Effector CD4-positive, alpha-beta T cell (primary cell): ENCODE measurements around the gene GJD4.

ENCODE experiments used
- DNase-seq: peaks from one replicate; pipeline ENCODE4 v3.0.0-alpha.2; 2020

GJD4 gene

DNA sequence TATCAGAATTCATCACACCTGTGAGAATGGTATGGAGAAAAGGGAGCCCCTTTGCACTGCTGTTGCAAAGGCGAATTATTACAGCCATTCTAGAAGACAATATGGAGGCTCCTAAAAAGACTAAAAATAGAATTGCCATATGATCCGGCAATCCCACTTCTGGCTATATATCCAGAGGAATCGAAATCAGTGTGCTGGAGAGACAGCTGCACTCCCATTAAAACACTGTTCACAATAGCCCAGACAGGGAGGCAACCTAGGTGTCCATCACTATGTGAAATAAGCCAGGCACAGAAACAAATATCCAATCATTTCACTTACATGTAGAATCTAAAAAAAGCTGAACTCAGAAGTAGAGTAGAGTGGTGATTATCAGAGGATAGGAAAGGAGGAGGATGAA lies 26.0 kb upstream of the GJD4 start:
- DNase-seq: no peak

DNA sequence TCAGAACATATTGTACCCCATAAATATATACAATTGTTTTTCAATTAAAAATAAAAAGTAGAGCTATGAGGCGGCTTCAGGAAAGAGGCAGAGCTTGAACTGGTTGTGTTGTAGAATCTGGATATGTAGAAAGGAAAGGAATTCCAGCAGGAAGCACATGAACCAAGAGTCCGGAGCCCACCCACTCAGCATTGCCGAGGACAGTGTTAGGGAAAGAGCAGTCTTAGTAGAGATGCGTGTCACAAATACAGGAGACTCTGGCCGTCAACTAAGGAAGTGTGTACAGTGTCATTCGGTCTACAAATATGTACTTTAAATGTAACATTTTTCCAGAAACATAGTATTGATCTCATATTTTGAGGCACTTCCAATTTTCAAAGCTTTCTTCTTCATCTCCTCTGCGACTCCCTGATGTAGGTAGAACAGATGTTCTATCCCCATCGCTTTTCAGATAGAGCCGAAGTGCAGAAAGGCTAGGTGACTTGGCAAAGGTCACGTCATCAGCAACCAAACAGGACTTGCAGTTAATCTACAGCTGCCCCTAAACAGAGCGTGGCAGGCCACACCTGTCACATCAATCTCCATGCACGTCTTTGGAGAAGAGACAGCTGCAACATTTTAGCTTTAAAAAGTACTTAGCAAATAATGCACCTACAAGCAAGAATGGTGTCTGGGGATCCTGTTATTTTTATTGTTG lies 25.3 kb upstream of the GJD4 start:
- DNase-seq: no peak

- DNase-seq: no peak
Observed at GRCh38 chr10:35580423-35580770, 24.7 kb upstream of the GJD4 start.

GRCh38 chr10:35581655-35582054 lies 23.5 kb upstream of the GJD4 start:
- DNase-seq: no peak

- no peak for DNase-seq
Observed at GRCh38 chr10:35584946-35585345, 20.2 kb upstream of the GJD4 start.

GRCh38 chr10:35585356-35585755 lies 19.8 kb upstream of the GJD4 start:
- no peak for DNase-seq

DNA sequence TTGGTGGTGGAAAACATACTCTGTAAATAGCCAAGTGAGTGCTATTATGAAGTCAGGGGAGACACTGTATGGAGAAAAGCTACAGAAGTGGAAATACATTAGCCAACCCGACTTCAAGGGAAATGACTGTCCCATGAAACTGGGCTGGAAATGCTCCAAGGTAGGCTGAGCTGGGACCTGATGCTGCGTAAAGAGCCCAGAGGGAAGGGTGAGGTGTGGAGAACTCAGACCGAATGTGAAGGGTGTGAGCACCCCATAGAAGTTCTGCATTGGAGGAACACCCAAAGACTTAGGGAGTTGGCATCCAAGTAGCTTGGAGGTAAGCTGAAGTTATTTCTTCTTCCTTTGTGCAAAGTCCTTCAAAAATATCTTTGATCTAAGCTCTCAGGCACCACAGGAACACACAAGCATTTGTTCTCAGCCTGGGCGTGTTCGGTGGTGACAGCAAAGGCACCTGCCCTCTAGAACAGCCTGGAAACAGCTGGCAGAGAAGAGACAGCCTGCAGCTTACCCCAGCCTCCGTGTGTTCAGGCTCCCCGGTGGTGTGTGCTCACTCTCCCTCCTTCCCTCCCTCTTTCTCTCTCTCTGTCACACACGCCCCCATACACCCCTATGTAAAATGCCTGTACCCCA lies 19.1 kb upstream of the GJD4 start:
- no peak for DNase-seq

- DNase-seq: no peak
Observed at GRCh38 chr10:35588836-35589235, 16.3 kb upstream of the GJD4 start.

DNA sequence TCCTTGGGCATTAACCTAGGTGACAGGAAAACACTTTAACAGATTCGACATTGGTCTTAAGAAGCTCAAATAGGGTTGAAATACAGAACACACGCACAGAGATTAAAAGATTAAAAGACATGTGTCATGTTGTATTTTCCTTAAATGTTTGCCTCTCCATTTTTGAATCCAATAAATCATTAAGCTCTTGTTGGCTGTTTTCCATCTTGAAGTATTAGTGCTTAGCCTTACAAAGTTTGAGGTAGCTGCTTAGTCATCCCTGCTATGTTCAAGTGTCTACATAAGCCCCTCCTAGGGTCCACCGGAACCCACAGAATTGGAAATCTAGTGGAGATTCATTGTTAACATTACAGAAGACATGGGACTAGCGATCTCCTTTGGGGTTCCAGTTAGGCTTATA lies 12.7 kb upstream of the GJD4 start:
- DNase-seq: no peak

DNA sequence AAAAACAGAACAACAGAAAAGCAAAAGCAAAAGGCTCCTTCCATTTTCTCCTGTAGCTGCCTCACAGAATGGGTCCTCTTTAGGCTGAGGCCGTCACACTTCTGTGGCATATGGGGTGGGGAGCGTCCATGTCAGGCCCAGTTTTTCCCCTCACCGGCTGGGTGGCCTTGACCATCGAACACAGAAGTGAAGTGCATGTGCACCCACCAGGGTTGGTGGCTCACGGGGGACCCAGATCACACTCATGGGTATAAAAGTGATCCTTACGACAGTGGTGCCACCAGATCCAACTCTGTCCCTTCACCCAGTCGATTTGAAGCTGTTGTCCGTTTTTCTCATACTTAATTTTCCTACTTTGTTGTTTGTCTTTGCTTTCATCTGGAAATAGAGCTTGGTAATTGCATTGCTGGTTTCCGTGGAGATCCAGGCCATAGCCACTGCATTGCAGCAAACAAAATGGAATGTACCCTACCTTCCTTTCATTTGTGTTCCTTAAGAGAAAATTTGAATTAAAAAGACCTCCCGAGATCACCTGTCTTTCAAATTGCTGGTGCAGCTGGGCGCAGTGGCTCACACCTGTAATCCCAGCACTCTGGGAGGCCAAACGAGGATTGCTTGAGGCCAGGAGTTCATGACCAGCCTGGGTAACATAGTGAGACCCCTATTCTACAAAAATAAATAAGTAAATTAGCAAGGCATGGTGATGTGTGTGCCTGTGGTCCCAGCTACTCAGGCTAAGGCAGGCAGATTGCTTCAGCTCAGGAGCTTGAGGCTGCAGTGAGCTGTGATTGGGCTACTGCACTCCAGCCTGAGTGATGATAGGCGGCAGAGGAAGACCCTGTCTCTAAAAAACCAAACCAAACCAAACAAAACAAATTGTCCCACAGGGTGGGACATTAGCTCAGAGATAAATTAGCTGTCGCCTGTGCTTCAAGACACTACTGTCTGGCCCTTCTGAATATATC lies 10.7 kb upstream of the GJD4 start:
- no peak for DNase-seq

- DNase-seq: no peak
Observed at GRCh38 chr10:35595106-35595505, 10.0 kb upstream of the GJD4 start.

- DNase-seq: no peak
Observed at GRCh38 chr10:35598379-35598778, 6.8 kb upstream of the GJD4 start.

GRCh38 chr10:35600193-35600592 lies 4.9 kb upstream of the GJD4 start:
- DNase-seq: no peak

DNA sequence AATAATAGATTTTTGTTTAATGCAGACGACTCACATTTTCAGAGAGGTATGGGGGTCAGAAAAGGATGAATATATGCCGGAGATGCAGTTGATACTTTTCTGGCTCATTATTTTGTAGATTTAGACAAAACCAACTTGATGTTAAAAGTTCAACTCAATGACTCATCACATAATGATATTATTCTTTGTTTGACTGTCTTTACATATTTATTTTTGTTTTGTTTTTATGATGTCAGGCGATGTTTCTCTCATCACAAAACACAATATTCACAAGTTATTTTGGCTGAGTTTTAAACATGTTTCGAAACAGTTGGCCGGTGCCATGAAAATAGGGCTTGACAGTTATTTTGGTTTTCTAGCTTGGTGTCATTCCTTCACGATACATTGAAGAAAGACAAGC lies 1.3 kb downstream of the GJD4 start:
- DNase-seq: no peak

GRCh38 chr10:35607475-35608327 lies 2.6 kb downstream of the GJD4 start:
- no peak for DNase-seq

- no peak for DNase-seq
Observed at GRCh38 chr10:35608328-35608672, 3.2 kb downstream of the GJD4 start.

DNA sequence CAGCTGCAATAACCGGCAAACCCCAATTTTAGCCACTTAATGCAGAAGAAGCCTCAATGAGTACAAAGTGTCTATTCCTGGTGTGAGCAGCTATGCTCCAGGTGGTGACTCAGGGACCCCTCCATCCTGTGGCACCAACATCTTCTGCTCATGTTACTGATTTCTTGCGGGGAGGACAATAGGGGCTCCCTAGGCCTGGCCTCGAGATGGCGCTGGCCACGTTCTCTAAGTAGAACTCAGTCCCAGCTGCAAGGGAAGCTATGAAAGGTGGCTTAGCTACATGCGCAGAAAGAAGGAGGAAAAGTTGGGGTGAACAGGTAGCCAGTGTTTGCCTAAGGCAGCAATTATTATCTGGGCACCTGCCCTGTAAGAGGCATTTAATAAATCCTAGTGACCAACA lies 6.6 kb downstream of the GJD4 start:
- DNase-seq: no peak

- no peak for DNase-seq
Observed at GRCh38 chr10:35612385-35613106, 7.4 kb downstream of the GJD4 start.

- no peak for DNase-seq
Observed at GRCh38 chr10:35613107-35613440, 7.9 kb downstream of the GJD4 start.

GRCh38 chr10:35613597-35614226 lies 8.6 kb downstream of the GJD4 start:
- DNase-seq: no peak

DNA sequence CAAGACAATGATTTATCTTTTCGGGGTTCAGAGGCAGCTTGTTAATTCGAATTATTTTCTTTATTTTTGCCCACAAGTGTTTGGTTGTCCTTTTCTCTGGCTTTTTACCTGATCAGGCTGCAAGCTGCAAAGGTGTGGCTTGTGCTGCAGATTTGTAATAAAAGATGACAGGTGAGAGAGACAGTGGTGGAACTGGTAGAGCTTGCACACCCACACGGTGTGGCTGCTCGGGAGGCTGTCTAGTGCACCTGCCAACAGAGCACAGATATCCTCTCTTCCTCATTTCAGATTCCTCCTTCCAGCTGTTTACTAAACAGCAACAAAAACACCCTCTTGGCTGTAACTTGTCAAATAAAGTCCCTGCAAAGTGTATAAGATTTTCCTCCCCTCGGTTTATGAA lies 9.2 kb downstream of the GJD4 start:
- DNase-seq: no peak

GRCh38 chr10:35626971-35627507 lies 21.9 kb downstream of the GJD4 start:
- no peak for DNase-seq
